ENCODE results near the gene ROBO1. TPM values are rescaled to one million over a fixed set of nuclear protein-coding genes. Genes with fewer than 3 reads are reported as not detected.

The ROBO1 gene
- total RNA-seq, 1 experiment from 2014 or later: 32.2 TPM

GRCh38 chr3:78831446-78831972, 936.3 kb downstream of the ROBO1 start:
- Mint-ChIP-seq H3K27ac (ENCODE audit: low read depth, unreplicated experiment) (no peak overlapping the region), H3K27me3 (ENCODE audit: insufficient read depth, unreplicated experiment) (no peaks in the 10 kb centered on the region), H3K9me3 (ENCODE audit: unreplicated experiment) (no peaks in the 10 kb centered on the region), H3K36me3 (ENCODE audit: insufficient read depth, unreplicated experiment) (no peaks in the 10 kb centered on the region), H3K4me3 (ENCODE audit: unreplicated experiment) (no peak overlapping the region), H3K4me1 (ENCODE audit: insufficient read depth, unreplicated experiment) (no peaks in the 10 kb centered on the region)
- ChIA-PET CTCF (interaction anchor here (0.6 kb wide), 1 partner anchor 18 kb away, joined by 3 read pairs; no protein-coding TSS in a partner anchor), POLR2A (no interaction called here)
- DNase-seq (ENCODE audit: unreplicated experiment): no peak
- intact Hi-C loops (cut with micrococcal nuclease): no loop called here
- BruUV-seq (replicated peaks): no TSS peak
- no peak for TF ChIP-seq CTCF (IDR thresholded peaks at IDR 0.05; ENCODE audit: unreplicated experiment)

DNA sequence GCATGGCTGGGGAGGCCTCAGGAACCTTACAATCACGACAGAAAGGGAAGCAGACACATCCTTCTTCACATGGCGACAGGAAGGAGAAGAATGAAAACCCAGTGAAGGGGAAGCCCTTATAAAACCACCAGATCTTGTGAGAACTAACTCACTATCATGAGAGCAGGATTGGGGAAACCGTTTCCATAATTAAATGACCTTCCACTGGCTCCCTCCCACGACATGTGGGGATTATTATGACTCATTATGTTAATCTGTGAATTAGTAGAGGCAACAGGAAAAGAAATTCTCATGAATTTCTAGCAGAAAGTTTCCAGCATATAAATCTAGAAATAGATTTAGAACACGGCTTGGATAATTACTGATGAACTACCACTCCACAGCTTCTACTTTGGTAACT, 937.3 kb downstream of the ROBO1 start:
- no peaks in the 10 kb centered on the region for H3K27me3 Mint-ChIP-seq (ENCODE audit: insufficient read depth, unreplicated experiment)
- H3K36me3 Mint-ChIP-seq (ENCODE audit: insufficient read depth, unreplicated experiment): no peaks in the 10 kb centered on the region
- intact Hi-C loops (cut with micrococcal nuclease): no loop called here
- TF ChIP-seq CTCF (IDR thresholded peaks at IDR 0.05; ENCODE audit: unreplicated experiment): no peak
- no peak for DNase-seq (ENCODE audit: unreplicated experiment)
- H3K4me3 Mint-ChIP-seq (ENCODE audit: unreplicated experiment): no peak overlapping the region
- BruUV-seq (replicated peaks): no TSS peak
- peaks cover 2% of the 10 kb centered on the region for H3K4me1 Mint-ChIP-seq (ENCODE audit: insufficient read depth, unreplicated experiment)
- H3K9me3 Mint-ChIP-seq (ENCODE audit: unreplicated experiment): no peaks in the 10 kb centered on the region
- ChIA-PET CTCF (no interaction called here), POLR2A (no interaction called here)
- H3K27ac Mint-ChIP-seq (ENCODE audit: low read depth, unreplicated experiment): no peak overlapping the region

DNA sequence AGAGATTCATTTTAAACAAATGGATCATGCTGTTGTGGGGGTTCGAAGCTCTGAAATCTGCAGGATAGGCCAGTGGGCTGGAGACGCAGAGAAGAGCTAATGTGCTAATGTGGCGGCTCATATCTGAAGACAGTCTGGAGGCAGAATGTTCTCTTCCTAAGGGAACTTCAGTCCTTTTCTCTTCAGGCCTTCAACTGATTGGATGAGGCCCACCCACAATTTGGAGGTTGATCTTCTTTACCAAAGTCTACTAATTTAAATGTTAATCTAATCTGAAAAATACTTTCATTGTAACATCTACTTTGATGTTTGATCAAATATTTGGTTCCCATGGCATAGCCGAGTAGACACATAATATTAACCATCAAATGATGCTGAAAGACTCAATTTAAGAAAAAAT, 940.2 kb downstream of the ROBO1 start:
- peaks cover 30% of the 10 kb centered on the region for H3K4me1 Mint-ChIP-seq (ENCODE audit: insufficient read depth, unreplicated experiment)
- TF ChIP-seq CTCF (IDR thresholded peaks at IDR 0.05; ENCODE audit: unreplicated experiment): no peak

DNA sequence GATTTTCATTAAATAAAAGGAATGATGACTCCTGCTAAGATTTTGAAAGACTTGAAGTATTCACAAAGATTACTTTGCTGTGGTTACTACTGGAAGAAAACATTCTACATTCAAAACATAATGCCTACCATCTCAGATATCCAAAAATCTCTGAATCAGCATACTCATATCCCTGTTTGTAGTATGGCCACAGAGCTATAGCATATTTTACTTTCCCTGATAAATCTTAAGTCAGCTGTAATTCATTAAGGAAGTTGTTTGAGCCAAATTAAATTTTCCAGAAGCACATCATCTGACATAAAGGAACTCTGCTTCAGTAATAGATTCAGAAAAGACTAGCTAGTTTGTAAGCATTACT, 942.0 kb downstream of the ROBO1 start:
- ChIA-PET POLR2A (interaction anchor here (0.7 to 1.1 kb wide), 6 partner anchors 20 to 147 kb away, joined by 3 to 4 read pairs (median 3); no protein-coding TSS in a partner anchor), CTCF (interaction anchor here (1.0 kb wide), 1 partner anchor 55 kb away, joined by 3 read pairs; no protein-coding TSS in a partner anchor)
- no TSS peak for BruUV-seq (replicated peaks)
- Mint-ChIP-seq H3K9me3 (ENCODE audit: unreplicated experiment) (no peaks in the 10 kb centered on the region), H3K27me3 (ENCODE audit: insufficient read depth, unreplicated experiment) (no peaks in the 10 kb centered on the region), H3K4me3 (ENCODE audit: unreplicated experiment) (no peak overlapping the region), H3K27ac (ENCODE audit: low read depth, unreplicated experiment) (no peak overlapping the region), H3K36me3 (ENCODE audit: insufficient read depth, unreplicated experiment) (no peaks in the 10 kb centered on the region), H3K4me1 (ENCODE audit: insufficient read depth, unreplicated experiment) (peaks cover 31% of the 10 kb centered on the region)
- intact Hi-C loops (cut with micrococcal nuclease): no loop called here
- no peak for DNase-seq (ENCODE audit: unreplicated experiment)
- no peak for TF ChIP-seq CTCF (IDR thresholded peaks at IDR 0.05; ENCODE audit: unreplicated experiment)

More for the DNA sequence above, 940.2 kb downstream of the ROBO1 start:
- intact Hi-C loops (cut with micrococcal nuclease): no loop called here
- BruUV-seq (replicated peaks): no TSS peak
- H3K36me3 Mint-ChIP-seq (ENCODE audit: insufficient read depth, unreplicated experiment): no peaks in the 10 kb centered on the region
- no peak overlapping the region for H3K4me3 Mint-ChIP-seq (ENCODE audit: unreplicated experiment)
- DNase-seq (ENCODE audit: unreplicated experiment): no peak
- H3K9me3 Mint-ChIP-seq (ENCODE audit: unreplicated experiment): no peaks in the 10 kb centered on the region
- ChIA-PET POLR2A (interaction anchor here (0.5 to 1.0 kb wide), 2 partner anchors 10 to 58 kb away, joined by 3 read pairs; no protein-coding TSS in a partner anchor), CTCF (interaction anchor here (1.0 kb wide), 1 partner anchor 87 kb away, joined by 3 read pairs; no protein-coding TSS in a partner anchor)
- H3K27ac Mint-ChIP-seq (ENCODE audit: low read depth, unreplicated experiment): no peak overlapping the region
- no peaks in the 10 kb centered on the region for H3K27me3 Mint-ChIP-seq (ENCODE audit: insufficient read depth, unreplicated experiment)

Data from MCF 10A (cell line).